HCT116 (cell line): ENCODE measurements around the gene ANKRD6. TPM values are rescaled to one million over a fixed set of nuclear protein-coding genes. Genes with fewer than 3 reads are reported as not detected.

Experiments used
- ATAC-seq: fragments of 200-7000 bp; cut with Tn5 transposase; 2 replicates; pipeline ENCODE4 v1.9.1; 2020; ENCODE audit warnings: mild to moderate bottlenecking, moderate library complexity
- BruUV-seq: library from RNA; stranded (reverse); fragments of 400-500 nt; replicated peaks from 2 replicates; lab custom pipeline; 2021; lab: Mats Ljungman, UMichigan
- CTCF ChIA-PET: fragments of 300-600 bp; sonication (Branson Sonifier 250); formaldehyde crosslinking; loops from one replicate; lab custom pipeline; 2021; ENCODE audit warnings: antibody characterized with exemption; lab: Charles Lee
- POLR2A ChIA-PET: fragments of 300-600, 350-600 bp; sonication (Branson Sonifier 250); formaldehyde crosslinking; loops from one replicate; lab custom pipeline; 2021; ENCODE audit warnings: antibody characterized with exemption; lab: Charles Lee
- RAD21 ChIA-PET, 2 experiments: fragments of 300-600 bp; sonication (Branson Sonifier 250); formaldehyde crosslinking; loops; one replicate each; lab custom pipeline; 2023; ENCODE audit warnings: low total read pairs in 2 of 2; ENCODE audit not compliant: uncharacterized antibody in 2 of 2, unreplicated experiment in 2 of 2, low non-redundant PET in 1 of 2; lab: Charles Lee
- DNase-seq: peaks from one replicate; pipeline ENCODE4 v3.0.0-alpha.2; 2010; ENCODE audit warnings: low read depth, low spot score
- H2AFZ ChIP-seq: fragments of 200-600 bp; shearing (Covaris generic), sonication (generic); 2 replicates; pipeline ENCODE4 v1.6.1; 2017; ENCODE audit warnings: low read depth, mixed run types, mixed read lengths, antibody characterized with exemption, low read length; ENCODE audit not compliant: poor library complexity, severe bottlenecking
- H3K27ac ChIP-seq: 2 replicates; pipeline ENCODE4 v1.5.1; 2012; ENCODE audit warnings: low read depth, low read length
- H3K27me3 ChIP-seq: fragments of 200-600 bp; sonication (generic); 2 replicates; pipeline ENCODE4 v1.6.1; 2016; ENCODE audit warnings: mixed run types, low read length, mixed read lengths; ENCODE audit not compliant: insufficient read depth
- H3K36me3 ChIP-seq, 2 experiments: fragments of 200-500 bp in 1 of 2; fragments of 200-600 bp in 1 of 2; sonication (Bioruptor generic) in 1 of 2; sonication (generic) in 1 of 2; 2 replicates each; pipeline versions ENCODE4 v1.5.1 to v1.6.1; 2014 to 2016; ENCODE audit warnings: low read length in 2 of 2, inconsistent platforms in 1 of 2, mixed read lengths in 1 of 2, mixed run types in 1 of 2; ENCODE audit not compliant: insufficient read depth in 2 of 2, control insufficient read depth in 1 of 2
- H3K4me1 ChIP-seq, 2 experiments: fragments of 200-600 bp in 1 of 2; sonication (generic) in 1 of 2; 2 replicates each; pipeline versions ENCODE4 v1.5.1 to v1.6.1; 2012 to 2017; ENCODE audit warnings: low read length in 2 of 2, inconsistent platforms in 1 of 2, mild to moderate bottlenecking in 1 of 2, mixed read lengths in 1 of 2, mixed run types in 1 of 2, moderate library complexity in 1 of 2; ENCODE audit not compliant: insufficient read depth in 2 of 2, control insufficient read depth in 1 of 2
- H3K4me2 ChIP-seq: fragments of 200-600 bp; sonication (generic); 2 replicates; pipeline ENCODE4 v1.6.1; 2017; ENCODE audit warnings: mixed run types, low read length, mixed read lengths
- H3K4me3 ChIP-seq, 2 experiments: fragments of 200-600 bp in 1 of 2; sonication (generic) in 1 of 2; replicated peaks in 1 of 2; 2 replicates each; pipeline ENCODE4 v1.5.1; 2011 to 2016; ENCODE audit warnings: low read length in 2 of 2, control low read depth in 1 of 2, low read depth in 1 of 2, mild to moderate bottlenecking in 1 of 2, mixed read lengths in 1 of 2, mixed run types in 1 of 2
- H3K79me2 ChIP-seq: fragments of 200-600 bp; sonication (generic); 2 replicates; pipeline ENCODE4 v1.6.1; 2017; ENCODE audit warnings: mild to moderate bottlenecking, mixed run types, low read length, moderate library complexity, mixed read lengths; ENCODE audit not compliant: insufficient read depth
- H3K9ac ChIP-seq: fragments of 200-600 bp; sonication (generic); 2 replicates; pipeline ENCODE4 v1.6.1; 2016; ENCODE audit warnings: low read length, mixed read lengths
- H3K9me2 ChIP-seq: fragments of 200-600 bp; sonication (generic), shearing (Covaris generic); 2 replicates; pipeline ENCODE4 v1.6.1; 2017; ENCODE audit warnings: mixed run types, mild to moderate bottlenecking, moderate library complexity; ENCODE audit not compliant: insufficient read depth
- H3K9me3 ChIP-seq, 2 experiments: fragments of 200-500 bp in 1 of 2; fragments of 200-600 bp in 1 of 2; sonication (Bioruptor generic) in 1 of 2; sonication (generic) in 1 of 2; 2 replicates each; pipeline ENCODE4 v1.6.1; 2014 to 2017; ENCODE audit warnings: low read length in 2 of 2, mixed read lengths in 2 of 2, inconsistent platforms in 1 of 2, low read depth in 1 of 2, mild to moderate bottlenecking in 1 of 2, mixed run types in 1 of 2, moderate library complexity in 1 of 2; ENCODE audit not compliant: control insufficient read depth in 1 of 2, insufficient read depth in 1 of 2
- H4K20me1 ChIP-seq: fragments of 200-600 bp; sonication (generic), shearing (Covaris generic); 2 replicates; pipeline ENCODE4 v1.6.1; 2017; ENCODE audit warnings: mixed run types, mild to moderate bottlenecking, moderate library complexity; ENCODE audit not compliant: insufficient read depth
- CBX3 ChIP-seq: IDR thresholded peaks from 2 replicates; pipeline ENCODE4 v1.6.1; 2012; ENCODE audit warnings: low read depth
- CTCF ChIP-seq, 3 experiments: fragments of 200-600 bp in 1 of 3; sonication (generic) in 1 of 3; IDR thresholded peaks in 2 of 3; conservative IDR thresholded peaks in 1 of 3; 2 replicates each; pipeline ENCODE4 v1.5.1; 2012 to 2017; ENCODE audit warnings: low read depth in 2 of 3, low read length in 2 of 3, antibody characterized with exemption in 1 of 3, borderline replicate concordance in 1 of 3, control low read depth in 1 of 3, mild to moderate bottlenecking in 1 of 3, mixed read lengths in 1 of 3, mixed run types in 1 of 3, moderate library complexity in 1 of 3; ENCODE audit not compliant: insufficient read depth in 1 of 3
- EGR1 ChIP-seq: IDR thresholded peaks from 2 replicates; pipeline ENCODE4 v1.6.1; 2012; ENCODE audit warnings: low read depth
- ELF1 ChIP-seq: IDR thresholded peaks from 2 replicates; pipeline ENCODE4 v1.6.1; 2012; ENCODE audit warnings: low read depth, borderline replicate concordance
- EZH2phosphoT487 ChIP-seq: fragments of 200-600 bp; IDR thresholded peaks from 2 replicates; pipeline ENCODE4 v1.6.1; 2018; ENCODE audit warnings: antibody characterized with exemption, borderline replicate concordance
- TCF7L2 ChIP-seq: IDR thresholded peaks from 2 replicates; pipeline ENCODE4 v1.7.0; 2011; ENCODE audit warnings: borderline replicate concordance, inconsistent platforms; ENCODE audit not compliant: insufficient read depth, insufficient read length; ENCODE audit errors: extremely low read depth
- YY1 ChIP-seq: IDR thresholded peaks from 2 replicates; pipeline ENCODE4 v1.6.1; 2011; ENCODE audit warnings: low read length, low read depth, moderate library complexity, mild to moderate bottlenecking; ENCODE audit not compliant: insufficient replicate concordance; ENCODE audit errors: extremely low read depth
- ZBTB33 ChIP-seq: IDR thresholded peaks from 2 replicates; pipeline ENCODE4 v1.6.1; 2011; ENCODE audit warnings: mild to moderate bottlenecking, low read length, moderate library complexity; ENCODE audit not compliant: insufficient replicate concordance; ENCODE audit errors: extremely low read depth
- ZFX ChIP-seq: fragments of 450-650 bp; IDR thresholded peaks from 2 replicates; pipeline ENCODE4 v1.6.1; 2017
- intact Hi-C: fragments of 100-400 bp; cut with micrococcal nuclease; formaldehyde crosslinking; loops from 2 replicates; pipeline ENCODE4 v1.10.0; 2022
- total RNA-seq: library from RNA; stranded (reverse); gene quantifications from one replicate; pipeline ENCODE4 v1.2.1, GENCODE V29; 2021; ENCODE audit not compliant: unreplicated experiment

Gene ANKRD6
- total RNA-seq, 1 experiment from 2014 or later = 9.9 TPM

DNA sequence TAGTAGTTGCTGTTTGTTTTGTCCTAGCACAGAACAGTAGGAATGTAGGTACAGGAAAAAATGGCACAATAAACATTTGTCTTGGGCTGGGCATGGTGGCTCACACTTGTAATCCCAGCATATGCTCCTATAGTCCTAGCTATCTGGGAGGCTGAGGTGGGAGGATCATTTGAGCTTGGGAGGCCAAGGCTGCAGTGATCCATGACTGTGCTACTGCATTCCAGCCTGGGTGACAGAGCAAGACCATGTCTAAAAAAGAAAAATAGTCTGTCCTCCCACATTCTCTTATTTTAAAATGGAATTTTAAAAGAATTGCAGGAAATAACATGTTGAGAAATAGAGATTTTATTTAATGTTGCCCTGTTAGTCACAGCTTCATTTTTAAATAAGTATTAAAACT is 87.8 kb downstream of the ANKRD6 start:
- no peaks in the 10 kb centered on the region for H3K36me3 ChIP-seq
- no peak for DNase-seq
- BruUV-seq = no TSS peak
- H3K9me2 ChIP-seq = no peaks in the 10 kb centered on the region
- ChIA-PET RAD21 (no interaction called here), CTCF (no interaction called here)
- H3K79me2 ChIP-seq = no peaks in the 10 kb centered on the region
- intact Hi-C loops = no loop called here
- H3K9me3 ChIP-seq = no peaks in the 10 kb centered on the region
- no peak overlapping the region for H3K4me3 ChIP-seq
- no peaks in the 10 kb centered on the region for H3K4me1 ChIP-seq
- no peaks in the 10 kb centered on the region for H4K20me1 ChIP-seq
- H3K27ac ChIP-seq = no peak overlapping the region
- no peaks in the 10 kb centered on the region for H3K27me3 ChIP-seq
- TF ChIP-seq YY1 = no peak
- no peak for TF ChIP-seq CBX3
- no peak for TF ChIP-seq ZBTB33
- no peak for TF ChIP-seq EZH2phosphoT487
- no peak for TF ChIP-seq EGR1
- no peak for TF ChIP-seq TCF7L2
- TF ChIP-seq CTCF (IDR thresholded peaks at IDR 0.05 in 2 of 3, conservative IDR thresholded peaks at IDR 0.05 in 1 of 3; ENCODE audit: borderline replicate concordance in 1 of 3, insufficient read depth in 1 of 3, low read depth in 2 of 3, low read length in 2 of 3) = no peak
- no peak for TF ChIP-seq ZFX
- TF ChIP-seq ELF1 = no peak
- TF ChIP-seq, all 23 proteins: peak for 0
- Histone ChIP-seq H3K4me2 (no peak overlapping the region), H3K9ac (no peak overlapping the region), H2AFZ (no peak overlapping the region)
- POLR2A ChIA-PET = no interaction called here
- ATAC-seq = no peak
